ENCODE data around the gene HYAL1.

DNA sequence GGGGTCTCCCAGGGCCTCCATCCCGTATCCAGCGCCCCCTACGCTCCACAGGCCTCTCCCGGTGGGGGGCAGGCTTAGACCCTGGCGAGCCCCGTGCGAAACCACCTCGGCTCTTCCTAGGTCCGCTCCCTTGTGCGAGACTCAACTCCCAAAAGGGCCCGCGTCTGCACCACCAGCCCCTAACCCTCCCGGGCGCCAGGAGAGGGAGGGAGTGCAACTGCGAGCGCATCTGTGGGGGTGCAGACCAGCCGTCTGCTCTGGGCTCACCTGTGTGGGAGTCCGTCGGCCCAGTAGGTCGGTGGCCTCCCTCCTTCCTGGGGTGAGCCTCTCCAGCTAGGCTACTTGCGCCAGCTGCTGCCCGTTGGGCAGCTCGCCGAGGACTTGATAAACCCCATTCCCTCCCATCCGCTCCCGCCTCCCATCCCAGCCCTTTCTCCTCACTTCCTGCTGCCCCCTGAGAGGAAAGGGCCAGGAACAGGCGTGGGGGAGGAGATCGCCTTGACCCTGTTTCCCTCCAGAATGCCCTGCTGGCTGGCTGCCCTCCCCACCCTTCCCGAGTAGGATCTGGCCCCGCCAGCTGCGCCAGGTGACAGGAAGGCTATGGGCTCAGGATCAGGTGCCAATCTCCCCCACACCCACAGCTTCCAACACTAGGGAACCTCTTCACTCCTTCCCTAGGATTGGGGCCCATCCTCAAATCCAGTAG is 19.2 kb upstream of the HYAL1 start, which contains the start of gene HYAL2:
- TF ChIP-seq, protein P1, sequence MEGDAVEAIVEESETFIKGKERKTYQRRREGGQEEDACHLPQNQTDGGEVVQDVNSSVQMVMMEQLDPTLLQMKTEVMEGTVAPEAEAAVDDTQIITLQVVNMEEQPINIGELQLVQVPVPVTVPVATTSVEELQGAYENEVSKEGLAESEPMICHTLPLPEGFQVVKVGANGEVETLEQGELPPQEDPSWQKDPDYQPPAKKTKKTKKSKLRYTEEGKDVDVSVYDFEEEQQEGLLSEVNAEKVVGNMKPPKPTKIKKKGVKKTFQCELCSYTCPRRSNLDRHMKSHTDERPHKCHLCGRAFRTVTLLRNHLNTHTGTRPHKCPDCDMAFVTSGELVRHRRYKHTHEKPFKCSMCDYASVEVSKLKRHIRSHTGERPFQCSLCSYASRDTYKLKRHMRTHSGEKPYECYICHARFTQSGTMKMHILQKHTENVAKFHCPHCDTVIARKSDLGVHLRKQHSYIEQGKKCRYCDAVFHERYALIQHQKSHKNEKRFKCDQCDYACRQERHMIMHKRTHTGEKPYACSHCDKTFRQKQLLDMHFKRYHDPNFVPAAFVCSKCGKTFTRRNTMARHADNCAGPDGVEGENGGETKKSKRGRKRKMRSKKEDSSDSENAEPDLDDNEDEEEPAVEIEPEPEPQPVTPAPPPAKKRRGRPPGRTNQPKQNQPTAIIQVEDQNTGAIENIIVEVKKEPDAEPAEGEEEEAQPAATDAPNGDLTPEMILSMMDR (IDR thresholded peaks at IDR 0.05), result no peak
- TF ChIP-seq POLR2A (IDR thresholded peaks at IDR 0.05), result no peak

Data from breast epithelium (tissue), 3 donors.